Glomerular visceral epithelial cell (primary cell): ENCODE measurements around the gene SLC9A1.

ENCODE experiments used
- DNase-seq: peaks from one replicate; pipeline ENCODE4 v3.0.0-alpha.2; 2016; ENCODE audit errors: extremely low spot score

The SLC9A1 gene

DNA sequence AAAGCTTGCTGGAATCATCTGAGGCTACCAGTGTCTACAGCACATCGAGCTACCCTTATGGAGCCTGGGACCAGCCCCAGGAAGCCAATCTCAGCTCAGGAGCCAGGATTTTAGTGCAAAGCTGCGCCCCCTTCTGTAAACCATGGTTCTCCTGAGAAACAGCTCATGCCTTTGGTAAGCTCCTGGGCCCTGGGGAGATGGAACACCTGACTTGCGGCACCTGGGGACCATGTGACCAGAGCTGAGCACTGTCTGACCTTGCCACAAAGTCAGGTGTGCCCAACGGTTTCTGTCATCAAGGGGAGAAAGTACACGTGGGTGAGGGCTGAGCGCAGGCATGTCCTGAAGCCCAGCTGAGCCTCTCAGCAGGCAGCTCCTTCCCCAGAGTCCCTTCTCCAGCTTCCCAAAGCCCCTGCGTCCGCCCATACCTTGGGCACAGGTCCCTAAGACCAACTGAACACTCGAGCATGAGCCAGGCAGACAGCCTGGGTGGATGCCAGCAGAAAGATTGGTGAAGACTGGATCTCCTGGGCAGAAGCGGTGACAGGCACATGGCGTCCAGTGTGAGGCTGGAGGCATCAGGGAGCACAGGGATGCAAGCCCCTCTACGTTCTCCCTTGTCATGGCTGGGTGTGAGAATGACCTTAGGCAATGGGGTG is 84.4 kb downstream of the SLC9A1 start:
- DNase-seq, result no peak

DNA sequence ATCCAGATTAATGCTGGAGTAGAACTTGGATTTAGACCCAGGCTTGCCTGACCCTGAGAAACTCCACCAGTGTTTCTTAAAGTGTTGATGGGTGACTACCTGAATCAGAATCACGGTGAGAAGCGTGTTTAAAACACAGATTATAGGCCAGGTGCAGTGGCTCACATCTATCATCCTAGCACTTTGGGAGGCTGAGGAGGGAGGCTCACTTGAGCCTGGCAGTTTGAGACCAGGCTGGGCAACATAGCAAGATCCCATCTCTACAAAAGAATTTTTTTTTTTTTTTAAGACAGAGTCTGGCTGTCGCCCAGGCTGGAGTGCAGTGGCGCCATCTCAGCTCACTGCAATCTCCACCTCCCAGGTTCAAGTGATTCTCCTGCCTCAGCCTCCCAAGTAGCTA is 86.0 kb downstream of the SLC9A1 start:
- no peak for DNase-seq

DNA sequence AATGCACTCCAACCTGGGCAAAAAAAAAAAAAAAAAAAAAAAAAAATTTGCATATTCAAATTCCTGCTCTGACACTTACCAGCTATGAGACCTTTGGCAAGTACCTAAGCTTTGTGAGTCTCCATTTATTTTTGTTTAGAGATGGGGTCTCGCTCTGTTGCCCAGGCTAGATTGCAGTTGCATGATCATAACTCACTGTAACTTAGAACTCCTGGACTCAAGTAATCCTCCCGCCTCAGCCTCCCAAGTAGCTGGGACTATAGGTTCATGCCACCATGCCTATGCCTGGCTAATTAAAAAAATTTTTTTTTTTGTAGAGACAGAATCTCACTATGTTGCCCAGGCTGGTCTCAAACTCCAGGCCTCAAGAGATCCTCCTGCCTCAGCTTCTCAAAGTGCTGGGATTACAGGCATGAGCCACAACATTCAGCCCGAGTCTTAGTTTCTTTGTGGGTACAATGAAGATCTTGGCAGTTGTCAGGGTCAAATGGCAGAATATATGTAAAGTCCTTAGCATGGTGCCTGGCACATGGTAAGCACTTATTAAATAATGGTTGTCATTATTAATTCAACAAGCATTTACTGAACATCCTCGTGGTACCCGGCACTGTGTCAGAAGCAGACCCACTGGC is 88.8 kb downstream of the SLC9A1 start:
- DNase-seq, result no peak

GRCh38 chr1:27060891-27061290 is 94.0 kb downstream of the SLC9A1 start:
- DNase-seq, result no peak

GRCh38 chr1:27058966-27059669 is 95.8 kb downstream of the SLC9A1 start:
- no peak for DNase-seq

- no peak for DNase-seq
Observed at GRCh38 chr1:27057801-27058625, 96.9 kb downstream of the SLC9A1 start.

DNA sequence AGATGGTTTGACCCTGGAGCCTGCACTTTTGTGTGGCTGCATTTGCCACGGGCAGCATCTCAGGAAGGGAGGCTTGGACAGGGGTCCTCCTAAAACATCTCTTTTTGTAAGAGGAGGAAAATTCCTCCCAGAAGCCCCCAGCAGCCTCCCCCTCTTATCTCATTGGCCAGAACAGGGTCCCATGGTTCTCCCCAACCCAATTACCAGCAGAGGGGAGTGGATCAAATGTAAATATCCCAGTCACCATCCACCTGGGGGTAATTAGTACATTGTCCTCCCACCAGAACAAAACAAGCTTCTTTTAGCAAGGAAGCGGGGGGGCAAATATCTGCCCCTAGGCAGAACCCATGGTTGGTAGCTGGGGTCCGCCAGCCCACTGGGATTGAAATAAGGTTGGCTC is 97.5 kb downstream of the SLC9A1 start:
- no peak for DNase-seq

GRCh38 chr1:27053977-27054753 is 100.8 kb downstream of the SLC9A1 start:
- DNase-seq, result no peak

- DNase-seq, result no peak
Observed at GRCh38 chr1:27052527-27052926, 102.4 kb downstream of the SLC9A1 start.

DNA sequence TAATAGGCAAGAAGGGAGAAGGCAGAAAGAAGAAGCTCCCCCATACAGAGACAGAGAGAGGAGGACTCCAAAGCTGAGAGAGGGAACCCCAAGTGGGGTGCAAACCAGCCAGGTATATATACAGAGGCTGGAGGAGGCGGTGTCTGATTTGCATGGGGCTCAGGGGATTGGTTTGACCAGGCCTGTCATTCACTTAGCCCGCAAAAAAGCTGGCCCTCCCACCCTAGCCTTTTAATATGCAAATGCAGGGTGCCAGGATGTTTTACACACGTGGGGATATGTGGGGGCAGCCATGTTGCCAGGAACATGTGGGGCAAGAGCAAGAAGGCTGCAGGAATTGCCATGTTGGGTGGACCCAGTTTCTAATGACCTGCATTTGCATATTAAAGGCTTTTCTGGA is 105.3 kb downstream of the SLC9A1 start:
- DNase-seq, result no peak

DNA sequence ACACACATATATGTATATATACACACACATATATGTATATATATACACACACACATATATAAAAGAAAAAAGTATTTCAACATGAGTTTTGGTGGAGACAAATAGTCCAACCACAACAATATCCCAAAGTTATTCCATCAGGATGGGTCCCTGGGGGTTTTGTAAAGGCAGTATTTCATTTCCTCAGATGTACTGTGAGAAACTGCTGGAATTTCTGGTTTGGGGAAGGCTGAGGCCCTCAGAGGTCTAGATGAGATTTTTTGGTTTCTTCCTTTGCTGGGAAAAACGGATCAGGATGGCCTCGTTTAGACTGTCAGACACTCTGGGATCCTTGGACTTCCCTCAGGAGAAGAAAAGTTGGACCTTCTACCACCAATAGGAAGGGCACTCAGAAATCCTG is 105.8 kb downstream of the SLC9A1 start:
- DNase-seq, result no peak
